ENCODE data around the gene GAL3ST3.
"Not testable (repeated sequence)": the region's sequence is repeated elsewhere in the genome, so short reads cannot be mapped to it uniquely, and the experiment has no call there.

The GAL3ST3 gene

GRCh38 chr11:66035653-66036333, 13.2 kb downstream of the GAL3ST3 start:
- TF ChIP-seq CTCF (IDR thresholded peaks at IDR 0.05) = no peak
- Mint-ChIP-seq H3K4me3 (no peak overlapping the region), H3K27me3 (ENCODE audit: low read depth, poor library complexity) (peaks cover 17% of the 10 kb centered on the region), H3K27ac (no peak overlapping the region), H3K36me3 (ENCODE audit: low read depth) (peaks cover 4% of the 10 kb centered on the region), H3K9me3 (peaks cover 35% of the 10 kb centered on the region), H3K4me1 (peaks cover 11% of the 10 kb centered on the region)
- DNase-seq = no peak

GRCh38 chr11:66032957-66033735, 15.8 kb downstream of the GAL3ST3 start:
- H3K36me3 Mint-ChIP-seq (ENCODE audit: low read depth) = peaks cover 4% of the 10 kb centered on the region
- H3K27ac Mint-ChIP-seq = no peak overlapping the region
- no peak for DNase-seq
- H3K9me3 Mint-ChIP-seq = peaks cover 28% of the 10 kb centered on the region
- peaks cover 30% of the 10 kb centered on the region for H3K27me3 Mint-ChIP-seq (ENCODE audit: low read depth, poor library complexity)
- H3K4me1 Mint-ChIP-seq = no peaks in the 10 kb centered on the region
- no peak overlapping the region for H3K4me3 Mint-ChIP-seq
- no peak for TF ChIP-seq CTCF (IDR thresholded peaks at IDR 0.05)

- Mint-ChIP-seq H3K27me3 (ENCODE audit: low read depth, poor library complexity) (peaks cover 65% of the 10 kb centered on the region), H3K9me3 (no peaks in the 10 kb centered on the region), H3K27ac (no peak within 1 kb of the TSS), H3K4me3 (no peak within 1 kb of the TSS), H3K4me1 (no peaks in the 10 kb centered on the region), H3K36me3 (ENCODE audit: low read depth) (no peaks in the 10 kb centered on the region)
- TF ChIP-seq CTCF (IDR thresholded peaks at IDR 0.05) = no peak
- no peak for DNase-seq
These were observed 22.9 kb downstream of the GAL3ST3 start, which contains the start of gene CATSPER1 for GRCh38 chr11:66026017-66026529. Gene CATSPER1 (minus strand): TSS chr11:66026479. CDS start chr11:66026379, 100 bp downstream.

- H3K4me3 Mint-ChIP-seq; H3K27ac Mint-ChIP-seq; H3K9me3 Mint-ChIP-seq; DNase-seq; H3K36me3 Mint-ChIP-seq (ENCODE audit: low read depth); H3K4me1 Mint-ChIP-seq: not testable (repeated sequence)
- H3K27me3 Mint-ChIP-seq (ENCODE audit: low read depth, poor library complexity) = peaks cover 51% of the 10 kb centered on the region
These were observed 25.8 kb downstream of the GAL3ST3 start for GRCh38 chr11:66023186-66023440.

GRCh38 chr11:66022401-66023185, 26.4 kb downstream of the GAL3ST3 start:
- H3K36me3 Mint-ChIP-seq (ENCODE audit: low read depth) = no peaks in the 10 kb centered on the region
- DNase-seq = peak; percentile 94
- TF ChIP-seq CTCF (IDR thresholded peaks at IDR 0.05) = peak; percentile 97
- H3K27ac Mint-ChIP-seq = no peak overlapping the region
- no peaks in the 10 kb centered on the region for H3K9me3 Mint-ChIP-seq
- no peaks in the 10 kb centered on the region for H3K4me1 Mint-ChIP-seq
- no peak overlapping the region for H3K4me3 Mint-ChIP-seq
- H3K27me3 Mint-ChIP-seq (ENCODE audit: low read depth, poor library complexity) = peaks cover 49% of the 10 kb centered on the region

All from nephron progenitor cell (in vitro differentiated cells).